Transverse colon (tissue), 3 donors: Measurements from ENCODE around the gene PDZD2.

ENCODE experiments used
- POLR2A ChIP-seq: fragments of 450-650 bp; IDR thresholded peaks from one replicate; pipeline ENCODE4 v1.6.1; 2016; ENCODE audit warnings: antibody characterized with exemption, mild to moderate bottlenecking, moderate library complexity
- TF ChIP-seq, protein P1 (sequence below), 5 experiments: fragments of 200-600 bp in 3 of 5; fragments of 450-650 bp in 2 of 5; sonication (generic) in 3 of 5; IDR thresholded peaks; 1 replicate in 2 of 5; 2 replicates in 3 of 5; pipeline ENCODE4 v1.5.1; 2016 to 2017; ENCODE audit warnings: antibody characterized with exemption in 5 of 5, inconsistent platforms in 3 of 5, mild to moderate bottlenecking in 2 of 5, moderate library complexity in 1 of 5

GRCh38 chr5:31632460-31632859 lies 6.5 kb upstream of the PDZD2 start:
- TF ChIP-seq, protein P1, sequence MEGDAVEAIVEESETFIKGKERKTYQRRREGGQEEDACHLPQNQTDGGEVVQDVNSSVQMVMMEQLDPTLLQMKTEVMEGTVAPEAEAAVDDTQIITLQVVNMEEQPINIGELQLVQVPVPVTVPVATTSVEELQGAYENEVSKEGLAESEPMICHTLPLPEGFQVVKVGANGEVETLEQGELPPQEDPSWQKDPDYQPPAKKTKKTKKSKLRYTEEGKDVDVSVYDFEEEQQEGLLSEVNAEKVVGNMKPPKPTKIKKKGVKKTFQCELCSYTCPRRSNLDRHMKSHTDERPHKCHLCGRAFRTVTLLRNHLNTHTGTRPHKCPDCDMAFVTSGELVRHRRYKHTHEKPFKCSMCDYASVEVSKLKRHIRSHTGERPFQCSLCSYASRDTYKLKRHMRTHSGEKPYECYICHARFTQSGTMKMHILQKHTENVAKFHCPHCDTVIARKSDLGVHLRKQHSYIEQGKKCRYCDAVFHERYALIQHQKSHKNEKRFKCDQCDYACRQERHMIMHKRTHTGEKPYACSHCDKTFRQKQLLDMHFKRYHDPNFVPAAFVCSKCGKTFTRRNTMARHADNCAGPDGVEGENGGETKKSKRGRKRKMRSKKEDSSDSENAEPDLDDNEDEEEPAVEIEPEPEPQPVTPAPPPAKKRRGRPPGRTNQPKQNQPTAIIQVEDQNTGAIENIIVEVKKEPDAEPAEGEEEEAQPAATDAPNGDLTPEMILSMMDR (IDR thresholded peaks at IDR 0.05): no peak
- no peak for TF ChIP-seq POLR2A
